NT2/D1 (cell line): ENCODE results near the gene RIMKLA.

Experiments
- DNase-seq: peaks from one replicate; pipeline ENCODE4 v3.0.0-alpha.2; 2011; ENCODE audit warnings: low read depth, low spot score
- H3K27me3 ChIP-seq: 2 replicates; pipeline ENCODE4 v1.6.0; 2011; ENCODE audit warnings: mild to moderate bottlenecking; ENCODE audit not compliant: insufficient read length, insufficient read depth
- H3K36me3 ChIP-seq: 2 replicates; pipeline ENCODE4 v1.6.1; 2011; ENCODE audit warnings: mild to moderate bottlenecking, low read length, mixed read lengths; ENCODE audit not compliant: insufficient read depth, insufficient read length
- H3K4me1 ChIP-seq: 2 replicates; pipeline ENCODE4 v1.5.1; 2011; ENCODE audit not compliant: insufficient read depth, insufficient read length
- H3K4me3 ChIP-seq: 2 replicates; pipeline ENCODE4 v1.5.1; 2011; ENCODE audit warnings: low read depth; ENCODE audit not compliant: insufficient read length
- H3K9ac ChIP-seq: 2 replicates; pipeline ENCODE4 v1.6.0; 2011; ENCODE audit warnings: low read depth; ENCODE audit not compliant: insufficient read length
- H3K9me3 ChIP-seq: 2 replicates; pipeline ENCODE4 v1.5.1; 2011; ENCODE audit warnings: mild to moderate bottlenecking, low read length; ENCODE audit not compliant: insufficient read depth
- SUZ12 ChIP-seq: IDR thresholded peaks from 2 replicates; pipeline ENCODE4 v1.6.1; 2011; ENCODE audit not compliant: insufficient read length, insufficient read depth; ENCODE audit errors: extremely low read depth
- YY1 ChIP-seq: IDR thresholded peaks from 2 replicates; pipeline ENCODE4 v1.6.1; 2011; ENCODE audit not compliant: insufficient read length, insufficient read depth
- ZNF274 ChIP-seq: IDR thresholded peaks from 2 replicates; pipeline ENCODE4 v1.6.1; 2011; ENCODE audit warnings: mild to moderate bottlenecking, low read depth, low read length

Gene RIMKLA

GRCh38 chr1:42466030-42466429 is 85.4 kb downstream of the RIMKLA start:
- H3K27me3 ChIP-seq: peaks cover 15% of the 10 kb centered on the region
- no peaks in the 10 kb centered on the region for H3K9me3 ChIP-seq
- no peak overlapping the region for H3K4me3 ChIP-seq
- no peaks in the 10 kb centered on the region for H3K4me1 ChIP-seq
- H3K9ac ChIP-seq: no peak overlapping the region
- no peak for DNase-seq
- TF ChIP-seq SUZ12 (no peak), ZNF274 (no peak), YY1 (no peak)
- H3K36me3 ChIP-seq: peaks cover 3% of the 10 kb centered on the region

GRCh38 chr1:42469727-42470126 is 89.1 kb downstream of the RIMKLA start:
- H3K27me3 ChIP-seq: peaks cover under 1% of the 10 kb centered on the region
- no peak overlapping the region for H3K9ac ChIP-seq
- H3K9me3 ChIP-seq: no peaks in the 10 kb centered on the region
- H3K36me3 ChIP-seq: no peaks in the 10 kb centered on the region
- no peaks in the 10 kb centered on the region for H3K4me1 ChIP-seq
- TF ChIP-seq ZNF274 (no peak), YY1 (no peak), SUZ12 (no peak)
- H3K4me3 ChIP-seq: no peak overlapping the region
- DNase-seq: no peak
